GM12878 (cell line): ENCODE results near the gene NR3C1. TPM values are rescaled to one million over a fixed set of nuclear protein-coding genes. Genes with fewer than 3 reads are reported as not detected.
A peak's percentile ranks its signal among the peaks of the same experiment; 100 is the strongest.
"Not testable (repeated sequence)": the region's sequence is repeated elsewhere in the genome, so short reads cannot be mapped to it uniquely, and the experiment has no call there.

Experiments
- ATAC-seq: fragments of 200-7000 bp; cut with Tn5 transposase; 3 replicates; pipeline ENCODE4 v1.9.1; 2020; ENCODE audit warnings: mild to moderate bottlenecking, moderate library complexity
- BruUV-seq: library from RNA; stranded (reverse); fragments of 400-500 nt; replicated peaks from 2 replicates; lab custom pipeline; 2021; lab: Mats Ljungman, UMichigan
- CTCF ChIA-PET: fragments of 300-600 bp; sonication (Branson Sonifier 250); formaldehyde crosslinking; extraction: SDS; loops from one replicate; lab custom pipeline; 2021; ENCODE audit warnings: inconsistent platforms; lab: Yijun Ruan, JAX
- POLR2A ChIA-PET: fragments of 350-600 bp; formaldehyde crosslinking; extraction: SDS; loops from one replicate; lab custom pipeline; 2021; ENCODE audit warnings: inconsistent platforms; lab: Charles Lee
- RAD21 ChIA-PET: fragments of 300-600 bp; sonication (Branson Sonifier 250); formaldehyde crosslinking; loops from one replicate; lab custom pipeline; 2023; ENCODE audit warnings: antibody characterized with exemption; ENCODE audit not compliant: unreplicated experiment; lab: Charles Lee
- SMC1A ChIA-PET: fragments of 300-600 bp; sonication (Branson Sonifier 250); formaldehyde crosslinking; loops from one replicate; lab custom pipeline; 2023; ENCODE audit not compliant: unreplicated experiment, uncharacterized antibody; lab: Charles Lee
- DNase-seq: peaks from one replicate; pipeline ENCODE4 v3.0.0-alpha.2; 2011; ENCODE audit warnings: low read depth, low spot score
- FAIRE-seq: peaks from 3 replicates; lab custom pipeline; 2011; peaks lifted over from hg19 to GRCh38; lab: Jason Lieb, UNC
- H2AFZ ChIP-seq: 2 replicates; pipeline ENCODE4 v1.6.0; 2011; ENCODE audit warnings: low read depth, low read length, control low read depth; ENCODE audit not compliant: control insufficient read depth
- H3K27ac ChIP-seq: 2 replicates; pipeline ENCODE4 v1.5.1; 2011; ENCODE audit warnings: control low read depth; ENCODE audit not compliant: control insufficient read depth, insufficient read depth
- H3K27me3 ChIP-seq, 2 experiments: replicated peaks in 1 of 2; 2 replicates each; pipeline versions ENCODE4 v1.6.0 to v1.6.1; 2011; ENCODE audit warnings: low read length in 1 of 2; ENCODE audit not compliant: control insufficient read depth in 2 of 2, insufficient read depth in 2 of 2
- H3K36me3 ChIP-seq, 2 experiments: 2 replicates each; pipeline ENCODE4 v1.5.1; 2011; ENCODE audit warnings: low read length in 1 of 2; ENCODE audit not compliant: control insufficient read depth in 2 of 2, insufficient read depth in 2 of 2
- H3K4me1 ChIP-seq: 2 replicates; pipeline ENCODE4 v1.6.1; 2011; ENCODE audit warnings: mild to moderate bottlenecking, low read length, moderate library complexity, mixed read lengths; ENCODE audit not compliant: control insufficient read depth, insufficient read depth
- H3K4me2 ChIP-seq: 2 replicates; pipeline ENCODE4 v1.6.0; 2011; ENCODE audit warnings: control low read depth; ENCODE audit not compliant: control insufficient read depth, insufficient read depth
- H3K4me3 ChIP-seq: fragments of 200-600 bp; sonication (generic); 2 replicates; pipeline ENCODE4 v1.5.1; 2016
- H3K79me2 ChIP-seq: 2 replicates; pipeline ENCODE4 v1.6.0; 2011; ENCODE audit warnings: low read length; ENCODE audit not compliant: control insufficient read depth, insufficient read depth
- H3K9ac ChIP-seq: 2 replicates; pipeline ENCODE4 v1.8.0; 2011; ENCODE audit warnings: low read length, control low read depth, mixed read lengths; ENCODE audit not compliant: control insufficient read depth, insufficient read depth
- H3K9me3 ChIP-seq: replicated peaks from 3 replicates; pipeline ENCODE4 v1.5.1; 2011; ENCODE audit warnings: mild to moderate bottlenecking, low read length; ENCODE audit not compliant: control insufficient read depth, insufficient read depth
- H4K20me1 ChIP-seq: 2 replicates; pipeline ENCODE4 v1.6.0; 2011; ENCODE audit not compliant: control insufficient read depth, insufficient read depth
- ATF7 ChIP-seq: fragments of 450-650 bp; IDR thresholded peaks from 2 replicates; pipeline ENCODE4 v1.6.1; 2016; ENCODE audit warnings: low read depth, mild to moderate bottlenecking
- NFXL1 ChIP-seq: fragments of 450-650 bp; IDR thresholded peaks from 2 replicates; pipeline ENCODE4 v1.6.1; 2017; ENCODE audit warnings: antibody characterized with exemption, mild to moderate bottlenecking, borderline replicate concordance
- RUNX3 ChIP-seq: IDR thresholded peaks from 2 replicates; pipeline ENCODE4 v1.6.1; 2012; ENCODE audit warnings: low read length, inconsistent platforms
- WGBS: methylation state at CpG from one replicate; pipeline ENCODE4 v1.1.6; 2016; ENCODE audit warnings: low lambda C conversion rate; ENCODE audit not compliant: insufficient replicate concordance, insufficient coverage; ENCODE audit errors: missing lambda C conversion rate; 5-methylcytosine and 5-hydroxymethylcytosine counted together
- in situ Hi-C: fragments of 300-500 bp; cut with MboI; formaldehyde crosslinking; loops from 9 replicates; pipeline ENCODE4 v1.14.3; 2018; ENCODE audit warnings: mixed read lengths
- intact Hi-C: fragments of 100-400 bp; cut with micrococcal nuclease; formaldehyde crosslinking; loops from one replicate; pipeline ENCODE4 v1.14.2; 2022; ENCODE audit not compliant: unreplicated experiment
- polyA plus RNA-seq, 11 experiments: library from polyadenylated mRNA; depleted of rRNA in 4 of 11; unstranded in 6 of 11; stranded (reverse) in 5 of 11; fragments of >200 nt; fragmentation: Nextera tagmentation in 4 of 11; fragmentation: Illumina TruSeq in 1 of 11; extraction: Ambion mirVana in 4 of 11; extraction: Trizol in 1 of 11; gene quantifications; 1 replicate in 1 of 11; 2 replicates in 10 of 11; pipeline versions ENCODE4 v1.2.1 to v1.2.3, GENCODE V29; 2011 to 2016; ENCODE audit warnings: inconsistent platforms in 2 of 11, missing spikeins in 2 of 11, low read depth in 1 of 11
- total RNA-seq, 4 experiments: library from RNA; depleted of rRNA in 3 of 4; stranded (reverse); fragments of >200 nt in 3 of 4; fragmentation: Illumina TruSeq in 1 of 4; extraction: Trizol in 1 of 4; gene quantifications; 2 replicates each; pipeline versions ENCODE4 v1.2.1 to v1.2.3, GENCODE V29; 2013 to 2021

Gene NR3C1
- total and polyA plus RNA-seq, 10 of the 15 experiments (the other 5 are each of a cell fraction or from before 2014, with no cell fraction given): 49.7 to 141 (median 109) TPM

- H3K9ac ChIP-seq, H3K4me2 ChIP-seq, H4K20me1 ChIP-seq, H3K4me3 ChIP-seq, H3K27me3 ChIP-seq, DNase-seq: not testable (repeated sequence)
- peaks cover 96% of the 10 kb centered on the region for H3K79me2 ChIP-seq
- 98% methylated on average over 5 of the region's 5 CpGs for WGBS
- POLR2A ChIA-PET: interaction anchor here (0.6 to 0.7 kb wide), 2 partner anchors 32 to 48 kb away, joined by 3 to 4 read pairs; no protein-coding TSS in a partner anchor
- peaks cover 27% of the 10 kb centered on the region for H3K9me3 ChIP-seq
- TF ChIP-seq RUNX3: peak; percentile 20; the same call in 1 of the 2 replicates
- TF ChIP-seq, all 136 proteins: peak for 1; not testable (repeated sequence) for 135
- H3K27ac ChIP-seq, H2AFZ ChIP-seq, in situ Hi-C loops, ATAC-seq, BruUV-seq, intact Hi-C loops, FAIRE-seq: not testable (repeated sequence)
- SMC1A ChIA-PET: interaction anchor here (1.0 kb wide), 1 partner anchor 20 kb away, joined by 3 read pairs; no protein-coding TSS in a partner anchor
- RAD21 ChIA-PET: interaction anchor here (0.7 kb wide), 1 partner anchor 20 kb away, joined by 3 read pairs; no protein-coding TSS in a partner anchor
- H3K36me3 ChIP-seq: peaks cover 9 to 12% of the 10 kb centered on the region in 2 experiments
- peaks cover 11% of the 10 kb centered on the region for H3K4me1 ChIP-seq
- CTCF ChIA-PET: interaction anchor here (1.3 kb wide), 1 partner anchor 400 kb away, joined by 3 read pairs; no protein-coding TSS in a partner anchor
These were observed 80.4 kb downstream of the NR3C1 start for GRCh38 chr5:143322931-143323630.

GRCh38 chr5:143322176-143322575 lies 81.3 kb downstream of the NR3C1 start:
- H3K4me2 ChIP-seq: no peak overlapping the region
- ATAC-seq: no peak; the same call in 2 of the 3 replicates

More at GRCh38 chr5:143322176-143322575, 81.3 kb downstream of the NR3C1 start:
- POLR2A ChIA-PET: interaction anchor here (0.8 to 0.9 kb wide), 2 partner anchors 39 to 479 kb away, joined by 3 read pairs; no protein-coding TSS in a partner anchor
- TF ChIP-seq ATF7 (peak; percentile 63), NFXL1 (no peak)
- TF ChIP-seq, all 136 proteins: peak for 1
- intact Hi-C loops: no loop called here
- DNase-seq (no peak), FAIRE-seq (no peak)
- H3K27me3 ChIP-seq: no peaks in the 10 kb centered on the region
- peaks cover 95% of the 10 kb centered on the region for H3K79me2 ChIP-seq
- SMC1A ChIA-PET: interaction anchor here (0.9 to 1.2 kb wide), 2 partner anchors 8 to 28 kb away, joined by 3 read pairs; no protein-coding TSS in a partner anchor
- H3K36me3 ChIP-seq: peaks cover 5 to 7% of the 10 kb centered on the region in 2 experiments
- H3K4me1 ChIP-seq: peaks cover 11% of the 10 kb centered on the region
- H3K9me3 ChIP-seq: peaks cover 18% of the 10 kb centered on the region
- BruUV-seq: no TSS peak
- H3K27ac ChIP-seq: no peak overlapping the region
- WGBS: 96% methylated on average over 1 of the region's 1 CpG
- no peak overlapping the region for H3K9ac ChIP-seq
- CTCF ChIA-PET: no interaction called here
- in situ Hi-C loops: no loop called here
- no peak overlapping the region for H3K4me3 ChIP-seq
- RAD21 ChIA-PET: no interaction called here
- H2AFZ ChIP-seq: no peak overlapping the region
- H4K20me1 ChIP-seq: no peaks in the 10 kb centered on the region
